CD14-positive monocyte (primary cell): ENCODE data around the gene THY1. TPM values are rescaled to one million over a fixed set of nuclear protein-coding genes. Genes with fewer than 3 reads are reported as not detected.

ENCODE experiments used
- DNase-seq, 3 donors: peaks; one replicate each; pipeline ENCODE4 v3.0.0-alpha.2; 2011 to 2022
- H2AFZ ChIP-seq: 2 replicates; pipeline ENCODE4 v1.6.0; 2012; ENCODE audit warnings: mild to moderate bottlenecking, low read depth, low read length, inconsistent platforms; ENCODE audit not compliant: insufficient read depth, poor library complexity, severe bottlenecking
- H3K27ac ChIP-seq, 2 donors: 1 replicate in 1 of 2; 2 replicates in 1 of 2; pipeline ENCODE4 v1.5.1; 2012 to 2013; ENCODE audit warnings: low read length in 2 of 2, control low read depth in 1 of 2, inconsistent platforms in 1 of 2, low read depth in 1 of 2, mild to moderate bottlenecking in 1 of 2
- H3K27me3 ChIP-seq, 2 donors: one replicate each; pipeline versions ENCODE4 v1.6.0 to v1.6.1; 2011 to 2013; ENCODE audit warnings: low read length in 2 of 2; ENCODE audit not compliant: control insufficient read depth in 2 of 2, insufficient read depth in 2 of 2
- H3K36me3 ChIP-seq, 2 donors: replicated peaks in 1 of 2; 1 replicate in 1 of 2; 2 replicates in 1 of 2; pipeline versions ENCODE4 v1.5.1 to v1.6.1; 2012 to 2013; ENCODE audit warnings: low read length in 2 of 2, control low read depth in 1 of 2, inconsistent platforms in 1 of 2, mild to moderate bottlenecking in 1 of 2; ENCODE audit not compliant: insufficient read depth in 2 of 2, control insufficient read depth in 1 of 2
- H3K4me1 ChIP-seq, 2 donors: 1 replicate in 1 of 2; 2 replicates in 1 of 2; pipeline versions ENCODE4 v1.5.1 to v1.6.1; 2012 to 2013; ENCODE audit warnings: low read length in 2 of 2, control low read depth in 1 of 2, inconsistent platforms in 1 of 2, mild to moderate bottlenecking in 1 of 2, moderate library complexity in 1 of 2; ENCODE audit not compliant: insufficient read depth in 2 of 2, control insufficient read depth in 1 of 2
- H3K4me2 ChIP-seq: replicated peaks from 2 replicates; pipeline ENCODE3; 2012; ENCODE audit warnings: low read length, moderate library complexity, mild to moderate bottlenecking; ENCODE audit not compliant: poor library complexity, severe bottlenecking; ENCODE audit errors: extremely low read depth
- H3K4me3 ChIP-seq, 3 experiments: fragments of 200-600 bp in 1 of 3; sonication (generic) in 1 of 3; replicated peaks in 1 of 3; 1 replicate in 2 of 3; 2 replicates in 1 of 3; pipeline ENCODE4 v1.5.1; 2011 to 2013; ENCODE audit warnings: low read length in 3 of 3, mild to moderate bottlenecking in 3 of 3, control low read depth in 2 of 3, low read depth in 2 of 3, inconsistent platforms in 1 of 3, moderate library complexity in 1 of 3
- H3K79me2 ChIP-seq: 2 replicates; pipeline ENCODE4 v1.6.0; 2012; ENCODE audit warnings: mild to moderate bottlenecking, control low read depth, inconsistent platforms, low read length, moderate library complexity; ENCODE audit not compliant: insufficient read depth
- H3K9ac ChIP-seq: 2 replicates; pipeline ENCODE4 v1.6.0; 2017; ENCODE audit warnings: low read length, mild to moderate bottlenecking; ENCODE audit not compliant: insufficient read depth, poor library complexity, severe bottlenecking
- H3K9me3 ChIP-seq, 2 donors: replicated peaks in 1 of 2; 1 replicate in 1 of 2; 2 replicates in 1 of 2; pipeline versions ENCODE4 v1.5.1 to v1.6.1; 2012 to 2013; ENCODE audit warnings: low read length in 2 of 2, control low read depth in 1 of 2; ENCODE audit not compliant: control insufficient read depth in 1 of 2, insufficient read depth in 1 of 2
- H4K20me1 ChIP-seq: 2 replicates; pipeline ENCODE4 v1.6.0; 2012; ENCODE audit warnings: mild to moderate bottlenecking, low read length, control low read depth, moderate library complexity; ENCODE audit not compliant: insufficient read depth
- H3K27ac Mint-ChIP-seq, 7 donors: one replicate each; pipeline ENCODE4 v1.8.0; 2020; ENCODE audit warnings: mild to moderate bottlenecking in 7 of 7, mixed read lengths in 7 of 7, moderate library complexity in 6 of 7, inconsistent platforms in 2 of 7
- H3K27me3 Mint-ChIP-seq, 3 donors: one replicate each; pipeline ENCODE4 v1.8.0; 2021 to 2022; ENCODE audit warnings: low read depth in 3 of 3, mild to moderate bottlenecking in 3 of 3, mixed read lengths in 3 of 3, moderate library complexity in 3 of 3, inconsistent platforms in 1 of 3
- H3K36me3 Mint-ChIP-seq, 2 donors: one replicate each; pipeline ENCODE4 v1.8.0; 2020; ENCODE audit warnings: mixed read lengths in 2 of 2, inconsistent platforms in 1 of 2, mild to moderate bottlenecking in 1 of 2
- H3K4me1 Mint-ChIP-seq: one replicate; pipeline ENCODE4 v1.8.0; 2020; ENCODE audit warnings: mild to moderate bottlenecking, mixed read lengths
- H3K4me3 Mint-ChIP-seq, 2 donors: one replicate each; pipeline ENCODE4 v1.8.0; 2020; ENCODE audit warnings: mild to moderate bottlenecking in 2 of 2, mixed read lengths in 2 of 2, moderate library complexity in 1 of 2
- H3K9me3 Mint-ChIP-seq, 7 donors: one replicate each; pipeline ENCODE4 v1.8.0; 2020 to 2022; ENCODE audit warnings: mixed read lengths in 7 of 7, mild to moderate bottlenecking in 6 of 7, moderate library complexity in 6 of 7, inconsistent platforms in 2 of 7
- WGBS: methylation state at CpG from one replicate; pipeline ENCODE4 v1.1.5; 2013; ENCODE audit warnings: missing lambda C conversion rate; ENCODE audit not compliant: insufficient coverage; 5-methylcytosine and 5-hydroxymethylcytosine counted together
- intact Hi-C, 2 donors: fragments of 100-400 bp; cut with micrococcal nuclease; formaldehyde crosslinking; loops; one replicate each; pipeline versions ENCODE4 v1.15.0 to v1.15.1; 2023
- polyA plus RNA-seq, 3 donors: library from polyadenylated mRNA; depleted of rRNA in 1 of 3; unstranded in 2 of 3; stranded (reverse) in 1 of 3; fragments of 300-500 nt in 2 of 3; fragments of >200 nt in 1 of 3; fragmentation: Illumina TruSeq in 2 of 3; gene quantifications; 1 replicate in 2 of 3; 2 replicates in 1 of 3; pipeline ENCODE4 v1.2.3, GENCODE V29; 2012 to 2021
- TF ChIP-seq, protein P1 (sequence below): fragments of 200-600 bp; IDR thresholded peaks from one replicate; pipeline ENCODE4 v1.8.0; 2022; ENCODE audit warnings: antibody characterized with exemption, mild to moderate bottlenecking

The THY1 gene
- polyA plus RNA-seq, 3 donors: not detected

DNA sequence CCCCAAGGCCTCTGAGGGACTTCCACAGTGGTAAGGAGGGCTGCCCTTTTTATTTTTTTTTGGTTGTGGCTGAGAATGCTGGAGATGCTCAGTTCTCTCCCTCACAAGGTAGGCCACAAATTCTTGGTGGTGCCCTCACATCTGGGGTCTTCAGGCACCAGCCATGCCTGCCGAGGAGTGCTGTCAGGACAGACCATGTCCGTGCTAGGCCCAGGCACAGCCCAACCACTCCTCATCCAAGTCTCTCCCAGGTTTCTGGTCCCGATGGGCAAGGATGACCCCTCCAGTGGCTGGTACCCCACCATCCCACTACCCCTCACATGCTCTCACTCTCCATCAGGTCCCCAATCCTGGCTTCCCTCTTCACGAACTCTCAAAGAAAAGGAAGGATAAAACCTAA lies 4.2 kb downstream of the THY1 start:
- H3K9me3 ChIP-seq: peaks cover 0 to 8% of the 10 kb centered on the region in 2 donors
- H3K9ac ChIP-seq: no peak overlapping the region
- no peak overlapping the region for H3K27ac ChIP-seq
- H4K20me1 ChIP-seq: no peaks in the 10 kb centered on the region
- H3K4me1 Mint-ChIP-seq: peaks cover 11% of the 10 kb centered on the region
- H3K4me1 ChIP-seq: no peaks in the 10 kb centered on the region
- peaks cover 36 to 46% (median 43%) of the 10 kb centered on the region in 3 donors for H3K27me3 Mint-ChIP-seq
- no peak for DNase-seq
- WGBS: 73% methylated on average over 3 of the region's 4 CpGs
- H2AFZ ChIP-seq: no peak overlapping the region
- H3K36me3 Mint-ChIP-seq: no peaks in the 10 kb centered on the region
- intact Hi-C loops: no loop called here
- TF ChIP-seq, protein P1, sequence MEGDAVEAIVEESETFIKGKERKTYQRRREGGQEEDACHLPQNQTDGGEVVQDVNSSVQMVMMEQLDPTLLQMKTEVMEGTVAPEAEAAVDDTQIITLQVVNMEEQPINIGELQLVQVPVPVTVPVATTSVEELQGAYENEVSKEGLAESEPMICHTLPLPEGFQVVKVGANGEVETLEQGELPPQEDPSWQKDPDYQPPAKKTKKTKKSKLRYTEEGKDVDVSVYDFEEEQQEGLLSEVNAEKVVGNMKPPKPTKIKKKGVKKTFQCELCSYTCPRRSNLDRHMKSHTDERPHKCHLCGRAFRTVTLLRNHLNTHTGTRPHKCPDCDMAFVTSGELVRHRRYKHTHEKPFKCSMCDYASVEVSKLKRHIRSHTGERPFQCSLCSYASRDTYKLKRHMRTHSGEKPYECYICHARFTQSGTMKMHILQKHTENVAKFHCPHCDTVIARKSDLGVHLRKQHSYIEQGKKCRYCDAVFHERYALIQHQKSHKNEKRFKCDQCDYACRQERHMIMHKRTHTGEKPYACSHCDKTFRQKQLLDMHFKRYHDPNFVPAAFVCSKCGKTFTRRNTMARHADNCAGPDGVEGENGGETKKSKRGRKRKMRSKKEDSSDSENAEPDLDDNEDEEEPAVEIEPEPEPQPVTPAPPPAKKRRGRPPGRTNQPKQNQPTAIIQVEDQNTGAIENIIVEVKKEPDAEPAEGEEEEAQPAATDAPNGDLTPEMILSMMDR: no peak
- no peaks in the 10 kb centered on the region for H3K79me2 ChIP-seq
- no peak overlapping the region for H3K4me3 ChIP-seq
- H3K27me3 ChIP-seq: peaks cover 14 to 36% of the 10 kb centered on the region in 2 donors
- H3K4me2 ChIP-seq: no peak overlapping the region
- H3K9me3 Mint-ChIP-seq: peaks cover 0 to 13% (median 5%) of the 10 kb centered on the region in 7 donors
- H3K36me3 ChIP-seq: no peaks in the 10 kb centered on the region
- no peak overlapping the region for H3K27ac Mint-ChIP-seq
- H3K4me3 Mint-ChIP-seq: no peak overlapping the region

DNA sequence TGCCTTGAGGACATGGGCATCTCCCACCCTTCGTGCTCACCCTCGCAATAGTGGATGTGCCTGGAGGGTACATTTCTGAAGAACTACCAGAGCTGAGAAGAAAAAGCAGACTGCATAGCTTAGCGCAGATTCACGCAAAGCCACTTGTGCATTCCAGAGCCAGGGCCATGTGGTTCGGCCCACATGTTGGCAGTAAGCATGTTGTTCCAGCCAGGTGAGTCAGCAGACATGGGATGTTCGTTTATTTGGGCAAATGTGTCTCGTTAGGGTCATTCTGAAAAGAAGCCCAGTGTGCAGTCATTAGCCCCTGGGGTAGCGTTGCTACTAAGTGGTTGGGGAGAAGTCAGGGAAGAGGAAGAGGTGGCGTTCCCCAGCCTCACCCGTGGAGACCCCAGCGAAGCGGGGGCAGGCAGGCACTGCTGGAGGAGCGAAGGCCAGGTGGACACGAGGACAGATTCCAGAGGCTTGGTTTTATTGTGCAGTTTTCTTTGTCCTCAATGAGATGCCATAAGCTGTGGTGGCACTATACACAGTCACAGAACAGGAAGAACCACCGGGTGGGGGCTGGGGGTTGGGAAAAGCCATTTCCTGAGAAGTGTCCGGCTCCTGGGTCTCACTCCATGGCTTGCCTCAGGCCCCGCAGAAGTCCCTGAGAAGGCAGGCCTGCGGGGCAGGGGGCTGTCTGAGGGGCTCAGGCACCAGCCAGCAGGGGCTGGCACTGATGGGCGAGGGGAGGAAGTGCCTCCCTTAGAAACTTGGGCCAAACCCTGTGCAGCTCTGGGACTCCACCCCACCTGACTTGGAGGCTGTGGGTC lies 5.0 kb downstream of the THY1 start:
- no peak overlapping the region for H3K4me3 ChIP-seq
- no peaks in the 10 kb centered on the region for H4K20me1 ChIP-seq
- no peak overlapping the region for H3K4me3 Mint-ChIP-seq
- no peaks in the 10 kb centered on the region for H3K79me2 ChIP-seq
- WGBS: 78% methylated on average over 17 of the region's 19 CpGs
- H3K9me3 Mint-ChIP-seq: peaks cover 0 to 12% (median 5%) of the 10 kb centered on the region in 7 donors
- H2AFZ ChIP-seq: no peak overlapping the region
- peak overlapping the region in 1 of 7 donors; percentile 71 for H3K27ac Mint-ChIP-seq
- H3K4me1 Mint-ChIP-seq: peaks cover 11% of the 10 kb centered on the region
- H3K36me3 ChIP-seq: no peaks in the 10 kb centered on the region
- H3K4me1 ChIP-seq: no peaks in the 10 kb centered on the region
- TF ChIP-seq, protein P1: no peak
- DNase-seq: no peak
- peaks cover 28 to 37% (median 35%) of the 10 kb centered on the region in 3 donors for H3K27me3 Mint-ChIP-seq
- intact Hi-C loops: no loop called here
- H3K27ac ChIP-seq: no peak overlapping the region
- peaks cover 14 to 28% of the 10 kb centered on the region in 2 donors for H3K27me3 ChIP-seq
- H3K36me3 Mint-ChIP-seq: no peaks in the 10 kb centered on the region
- H3K9me3 ChIP-seq: peaks cover 0 to 5% of the 10 kb centered on the region in 2 donors
- H3K9ac ChIP-seq: no peak overlapping the region
- no peak overlapping the region for H3K4me2 ChIP-seq
